Skeletal muscle cell (primary cell): Measurements from ENCODE around the gene ADK.

Experiments
- DNase-seq: peaks from one replicate; pipeline ENCODE4 v3.0.0-alpha.2; 2010; ENCODE audit warnings: low read depth
- H3K4me3 ChIP-seq: 2 replicates; pipeline ENCODE4 v1.5.1; 2011; ENCODE audit warnings: low read depth, mild to moderate bottlenecking, control low read depth, low read length, moderate library complexity

The ADK gene

GRCh38 chr10:74381291-74381853 lies 230.4 kb downstream of the ADK start:
- no peak for DNase-seq

GRCh38 chr10:74382663-74383062 lies 231.6 kb downstream of the ADK start:
- no peak for DNase-seq
- no peak overlapping the region for H3K4me3 ChIP-seq

More at GRCh38 chr10:74381291-74381853, 230.4 kb downstream of the ADK start:
- H3K4me3 ChIP-seq, result no peak overlapping the region

- no peak overlapping the region for H3K4me3 ChIP-seq
- DNase-seq, result no peak
Observed at GRCh38 chr10:74383642-74384041, 232.6 kb downstream of the ADK start.

GRCh38 chr10:74384615-74385183 lies 233.7 kb downstream of the ADK start:
- H3K4me3 ChIP-seq, result no peak overlapping the region
- DNase-seq, result no peak

GRCh38 chr10:74388801-74389200 lies 237.8 kb downstream of the ADK start:
- no peak overlapping the region for H3K4me3 ChIP-seq
- DNase-seq, result no peak

GRCh38 chr10:74391786-74392185 lies 240.8 kb downstream of the ADK start:
- DNase-seq, result no peak

GRCh38 chr10:74394416-74394969 lies 243.5 kb downstream of the ADK start:
- H3K4me3 ChIP-seq, result no peak overlapping the region
- DNase-seq, result no peak

More at GRCh38 chr10:74391786-74392185, 240.8 kb downstream of the ADK start:
- no peak overlapping the region for H3K4me3 ChIP-seq

- H3K4me3 ChIP-seq, result no peak overlapping the region
- no peak for DNase-seq
Observed at GRCh38 chr10:74400186-74400585, 249.2 kb downstream of the ADK start.

- DNase-seq, result no peak
- H3K4me3 ChIP-seq, result no peak overlapping the region
Observed at GRCh38 chr10:74406006-74406405, 255.0 kb downstream of the ADK start.

- H3K4me3 ChIP-seq, result no peak overlapping the region
- DNase-seq, result no peak
Observed at GRCh38 chr10:74415146-74415839, 264.3 kb downstream of the ADK start.

GRCh38 chr10:74417397-74417796 lies 266.4 kb downstream of the ADK start:
- no peak for DNase-seq
- H3K4me3 ChIP-seq, result no peak overlapping the region

GRCh38 chr10:74418285-74418872 lies 267.4 kb downstream of the ADK start:
- no peak for DNase-seq
- no peak overlapping the region for H3K4me3 ChIP-seq

GRCh38 chr10:74419491-74419951 lies 268.5 kb downstream of the ADK start:
- DNase-seq, result no peak
- H3K4me3 ChIP-seq, result no peak overlapping the region

GRCh38 chr10:74419958-74420375 lies 268.9 kb downstream of the ADK start:
- no peak for DNase-seq
- no peak overlapping the region for H3K4me3 ChIP-seq

- DNase-seq, result no peak
- no peak overlapping the region for H3K4me3 ChIP-seq
Observed at GRCh38 chr10:74424565-74424964, 273.5 kb downstream of the ADK start.

- DNase-seq, result no peak
- H3K4me3 ChIP-seq, result no peak overlapping the region
Observed at GRCh38 chr10:74425456-74426001, 274.5 kb downstream of the ADK start.

GRCh38 chr10:74431816-74432215 lies 280.8 kb downstream of the ADK start:
- H3K4me3 ChIP-seq, result no peak overlapping the region
- no peak for DNase-seq

GRCh38 chr10:74432841-74433594 lies 282.0 kb downstream of the ADK start:
- DNase-seq, result no peak
- H3K4me3 ChIP-seq, result no peak overlapping the region

- H3K4me3 ChIP-seq, result no peak overlapping the region
- no peak for DNase-seq
Observed at GRCh38 chr10:74433595-74433956, 282.6 kb downstream of the ADK start.
